GM21423 (cell line): ENCODE measurements around the gene FAM8A1.

Experiments
- ATAC-seq: cut with Tn5 transposase; IDR thresholded peaks from one replicate; pipeline ENCODE4 v1.9.1; 2021; ENCODE audit warnings: mild to moderate bottlenecking, moderate library complexity; ENCODE audit not compliant: unreplicated experiment

FAM8A1 gene

GRCh38 chr6:17653198-17653882 lies 53.2 kb downstream of the FAM8A1 start:
- no peak for ATAC-seq

- ATAC-seq: no peak
Observed at GRCh38 chr6:17656092-17656491, 56.0 kb downstream of the FAM8A1 start.

- ATAC-seq: no peak
Observed at GRCh38 chr6:17656644-17657043, 56.5 kb downstream of the FAM8A1 start.
